H1 (cell line): ENCODE measurements around the gene ACTR6. TPM values are rescaled to one million over a fixed set of nuclear protein-coding genes. Genes with fewer than 3 reads are reported as not detected.

Experiments used
- EZH2 ChIP-seq: fragments of 200-600 bp; sonication (generic); IDR thresholded peaks from 2 replicates; pipeline ENCODE4 v1.7.1; 2012; ENCODE audit warnings: low read depth, mild to moderate bottlenecking, moderate library complexity, low read length, inconsistent platforms; ENCODE audit not compliant: severe bottlenecking
- KDM4A ChIP-seq: IDR thresholded peaks from one replicate; pipeline ENCODE4 v1.7.1; 2012; ENCODE audit warnings: low read depth, mild to moderate bottlenecking, moderate library complexity, low read length, inconsistent platforms; ENCODE audit not compliant: severe bottlenecking
- RFX5 ChIP-seq: IDR thresholded peaks from 2 replicates; pipeline ENCODE4 v1.6.1; 2011; ENCODE audit warnings: low read depth, low read length, improper control_type of control experiment, borderline replicate concordance
- SAP30 ChIP-seq: fragments of 300-600 bp; sonication (generic); IDR thresholded peaks from 2 replicates; pipeline ENCODE4 v1.7.1; 2012; ENCODE audit warnings: low read length, moderate library complexity, mild to moderate bottlenecking, inconsistent platforms; ENCODE audit not compliant: insufficient read depth, insufficient replicate concordance
- SIN3A ChIP-seq, 2 experiments: IDR thresholded peaks in 1 of 2; conservative IDR thresholded peaks in 1 of 2; 2 replicates each; pipeline ENCODE4 v1.6.1; 2011 to 2012; ENCODE audit warnings: low read length in 2 of 2, improper control_type of control experiment in 1 of 2, low read depth in 1 of 2, mild to moderate bottlenecking in 1 of 2
- SIRT6 ChIP-seq: IDR thresholded peaks from one replicate; pipeline ENCODE4 v1.7.1; 2012; ENCODE audit warnings: low read length, inconsistent platforms
- ZNF274 ChIP-seq: IDR thresholded peaks from 2 replicates; pipeline ENCODE4 v1.7.0; 2012; ENCODE audit warnings: low read length, borderline replicate concordance; ENCODE audit errors: extremely low read depth
- polyA plus RNA-seq, 7 experiments: library from polyadenylated mRNA; depleted of rRNA in 3 of 7; stranded (reverse) in 5 of 7; unstranded in 2 of 7; fragments of >200 nt in 5 of 7; fragments of 200-250 nt in 2 of 7; gene quantifications; 1 replicate in 5 of 7; 2 replicates in 1 of 7; 4 replicates in 1 of 7; pipeline versions ENCODE4 v1.2.1 to v1.2.3, GENCODE V29; 2011 to 2013; ENCODE audit warnings: missing spikeins in 2 of 7, mixed read lengths in 2 of 7
- total RNA-seq: library from RNA; stranded (reverse); fragmentation: NEBNext Ultra II Directional; extraction: Animal tissue kit (Norgen Biotek cat#: 25700); gene quantifications from 2 replicates; pipeline ENCODE4 v1.2.1, GENCODE V29; 2021

Gene ACTR6
- total and polyA plus RNA-seq, 2 of the 8 experiments (the other 6 are each of a cell fraction or from before 2014, with no cell fraction given) = 10.2 to 36.8 TPM

DNA sequence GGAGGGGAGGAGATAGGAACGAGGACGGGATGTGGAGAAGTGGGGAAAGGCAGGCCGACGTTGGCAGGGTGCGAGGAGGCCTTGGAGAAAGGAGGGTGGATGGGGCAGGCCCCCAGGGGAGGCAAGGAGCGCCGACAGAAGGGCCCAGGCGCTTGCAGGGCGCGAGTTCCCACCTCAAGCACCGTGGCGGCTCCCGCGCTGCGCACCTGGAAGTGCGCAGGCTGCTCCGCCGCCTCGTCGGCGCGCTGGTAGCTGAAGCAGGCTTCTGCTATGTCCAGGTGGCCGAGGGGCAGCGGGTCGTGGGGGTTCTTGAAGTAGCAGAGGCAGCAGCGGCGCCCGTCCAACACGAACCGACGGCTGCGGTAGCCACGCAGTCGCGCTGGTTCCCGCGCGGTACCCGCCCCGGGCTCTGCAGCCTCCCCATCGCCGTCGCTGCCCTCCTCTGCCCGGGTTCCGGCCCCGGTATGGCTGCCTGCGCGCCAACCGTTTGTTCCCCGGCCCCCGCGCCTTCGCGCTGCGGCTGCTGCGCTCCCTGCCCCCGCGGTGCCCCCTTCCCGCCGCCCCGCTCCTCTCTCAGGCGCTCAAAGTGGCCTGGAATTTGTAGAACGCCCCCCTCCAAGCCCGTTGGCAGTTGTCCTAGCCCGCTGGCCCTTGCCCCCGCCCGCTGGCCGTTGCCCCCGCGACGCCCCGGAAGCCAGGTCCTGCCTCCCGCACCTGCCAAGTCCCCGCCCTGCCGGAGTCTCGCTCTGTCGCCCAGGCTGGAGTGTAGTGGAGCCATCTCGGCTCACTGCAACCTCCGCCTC is 1.1 kb upstream of the ACTR6 start (continued):
- TF ChIP-seq SIRT6 = no peak
- TF ChIP-seq SAP30 = no peak
- TF ChIP-seq SIN3A (conservative IDR thresholded peaks at IDR 0.05 in 1 of 2, IDR thresholded peaks at IDR 0.05 in 1 of 2; ENCODE audit: low read depth in 1 of 2, low read length in 2 of 2) = no peak
- TF ChIP-seq ZNF274 = no peak
- no peak for TF ChIP-seq RFX5
- TF ChIP-seq EZH2 = no peak
- peak; percentile 81 for TF ChIP-seq KDM4A
